Cardiac fibroblast (primary cell): Measurements from ENCODE around the gene LYPD6B.

Source experiments
- DNase-seq, 2 donors: peaks; one replicate each; pipeline versions ENCODE4 v3.0.0 to v3.0.0-alpha.2; 2010; ENCODE audit warnings: low read depth in 2 of 2
- H3K4me3 ChIP-seq, 2 donors: replicated peaks in 1 of 2; 1 replicate in 1 of 2; 2 replicates in 1 of 2; pipeline ENCODE4 v1.5.1; 2011; ENCODE audit warnings: low read depth in 2 of 2, low read length in 2 of 2, mild to moderate bottlenecking in 2 of 2, moderate library complexity in 1 of 2
- TF ChIP-seq, protein P1 (sequence below): IDR thresholded peaks from one replicate; pipeline ENCODE4 v1.5.1; 2011; ENCODE audit warnings: low read depth, mild to moderate bottlenecking, low read length, inconsistent platforms

The LYPD6B gene

DNA sequence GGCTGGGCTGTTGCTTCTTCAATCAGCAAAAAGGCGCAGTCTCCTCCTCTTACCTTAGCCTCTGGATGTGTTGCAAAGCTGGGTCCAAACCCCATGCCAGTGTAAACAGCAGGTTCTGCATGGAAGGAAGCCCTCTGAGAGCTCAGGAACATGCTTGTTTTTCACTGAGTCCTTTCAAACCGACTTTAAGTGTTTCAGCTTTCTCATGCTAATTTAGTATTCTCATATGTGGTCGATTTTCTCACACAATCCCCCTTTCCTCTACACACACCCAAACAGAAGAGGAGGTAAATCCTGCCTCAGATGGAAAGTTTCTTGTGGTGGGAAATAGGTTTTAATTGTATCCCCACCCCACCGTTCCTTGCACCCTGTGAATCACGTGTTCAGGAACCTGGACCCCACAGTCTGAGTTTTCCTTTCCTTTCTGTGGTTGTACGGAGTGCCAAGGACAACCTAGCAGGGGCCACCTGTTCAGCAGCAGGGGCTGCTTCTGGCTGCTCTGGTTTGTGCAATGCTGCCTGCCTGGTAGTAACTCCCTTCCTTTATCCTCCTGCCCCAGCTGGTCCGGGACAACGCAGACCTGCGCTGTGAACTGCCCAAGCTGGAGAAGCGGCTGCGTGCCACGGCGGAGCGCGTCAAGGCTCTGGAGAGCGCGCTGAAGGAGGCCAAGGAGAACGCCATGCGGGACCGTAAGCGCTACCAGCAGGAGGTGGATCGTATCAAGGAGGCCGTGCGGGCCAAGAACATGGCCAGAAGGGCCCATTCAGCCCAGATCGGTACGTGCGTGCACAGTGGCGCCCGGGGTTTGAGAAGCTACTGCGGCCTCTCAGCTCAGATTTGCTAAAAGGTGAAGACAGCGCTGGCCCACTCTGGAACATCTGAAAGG is 28.7 kb upstream of the LYPD6B start:
- H3K4me3 ChIP-seq = no peak overlapping the region
- TF ChIP-seq, protein P1, sequence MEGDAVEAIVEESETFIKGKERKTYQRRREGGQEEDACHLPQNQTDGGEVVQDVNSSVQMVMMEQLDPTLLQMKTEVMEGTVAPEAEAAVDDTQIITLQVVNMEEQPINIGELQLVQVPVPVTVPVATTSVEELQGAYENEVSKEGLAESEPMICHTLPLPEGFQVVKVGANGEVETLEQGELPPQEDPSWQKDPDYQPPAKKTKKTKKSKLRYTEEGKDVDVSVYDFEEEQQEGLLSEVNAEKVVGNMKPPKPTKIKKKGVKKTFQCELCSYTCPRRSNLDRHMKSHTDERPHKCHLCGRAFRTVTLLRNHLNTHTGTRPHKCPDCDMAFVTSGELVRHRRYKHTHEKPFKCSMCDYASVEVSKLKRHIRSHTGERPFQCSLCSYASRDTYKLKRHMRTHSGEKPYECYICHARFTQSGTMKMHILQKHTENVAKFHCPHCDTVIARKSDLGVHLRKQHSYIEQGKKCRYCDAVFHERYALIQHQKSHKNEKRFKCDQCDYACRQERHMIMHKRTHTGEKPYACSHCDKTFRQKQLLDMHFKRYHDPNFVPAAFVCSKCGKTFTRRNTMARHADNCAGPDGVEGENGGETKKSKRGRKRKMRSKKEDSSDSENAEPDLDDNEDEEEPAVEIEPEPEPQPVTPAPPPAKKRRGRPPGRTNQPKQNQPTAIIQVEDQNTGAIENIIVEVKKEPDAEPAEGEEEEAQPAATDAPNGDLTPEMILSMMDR = no peak
- no peak for DNase-seq

DNA sequence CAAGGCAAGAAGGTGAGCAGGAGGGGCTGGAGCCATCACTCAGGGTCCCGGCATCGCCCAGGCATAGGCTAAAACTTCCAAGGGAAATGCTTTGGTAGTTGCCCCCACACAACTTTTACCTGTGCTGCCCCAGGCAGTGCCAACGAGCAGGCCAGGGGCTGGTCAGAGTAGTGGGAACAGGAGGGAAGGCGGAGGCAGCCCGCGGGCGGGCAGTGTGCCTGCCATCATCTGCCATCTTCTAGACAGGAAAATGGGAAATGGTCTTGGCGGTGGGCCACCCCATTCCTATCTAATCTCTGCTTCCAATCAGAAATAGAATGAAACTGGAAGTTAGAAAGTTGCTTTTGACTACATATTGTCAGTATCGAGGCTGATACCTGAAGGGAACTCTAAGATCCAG is 26.0 kb upstream of the LYPD6B start:
- DNase-seq = no peak
- TF ChIP-seq, protein P1 = no peak

DNA sequence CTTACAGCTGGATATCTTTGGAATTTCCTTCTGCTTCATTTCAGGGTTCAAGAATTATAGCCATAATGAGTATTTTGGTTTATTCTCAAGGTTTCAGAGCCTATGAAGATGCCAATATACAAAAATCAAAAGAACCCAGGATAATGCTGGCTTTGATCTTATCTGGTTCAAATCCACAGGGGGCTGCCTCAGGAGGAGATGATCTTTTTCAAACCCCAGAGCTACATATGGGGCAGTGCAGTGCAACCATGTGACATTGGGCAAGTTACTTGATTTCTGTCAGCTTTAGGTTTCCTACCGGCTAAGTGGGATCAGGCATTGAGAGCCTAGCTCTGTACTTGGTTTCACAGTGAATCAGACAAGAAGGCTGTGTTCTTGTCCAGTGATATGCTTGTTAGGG is 23.0 kb upstream of the LYPD6B start:
- TF ChIP-seq, protein P1 = no peak
- DNase-seq = no peak

More for the DNA sequence above, 26.0 kb upstream of the LYPD6B start:
- no peak overlapping the region for H3K4me3 ChIP-seq

DNA sequence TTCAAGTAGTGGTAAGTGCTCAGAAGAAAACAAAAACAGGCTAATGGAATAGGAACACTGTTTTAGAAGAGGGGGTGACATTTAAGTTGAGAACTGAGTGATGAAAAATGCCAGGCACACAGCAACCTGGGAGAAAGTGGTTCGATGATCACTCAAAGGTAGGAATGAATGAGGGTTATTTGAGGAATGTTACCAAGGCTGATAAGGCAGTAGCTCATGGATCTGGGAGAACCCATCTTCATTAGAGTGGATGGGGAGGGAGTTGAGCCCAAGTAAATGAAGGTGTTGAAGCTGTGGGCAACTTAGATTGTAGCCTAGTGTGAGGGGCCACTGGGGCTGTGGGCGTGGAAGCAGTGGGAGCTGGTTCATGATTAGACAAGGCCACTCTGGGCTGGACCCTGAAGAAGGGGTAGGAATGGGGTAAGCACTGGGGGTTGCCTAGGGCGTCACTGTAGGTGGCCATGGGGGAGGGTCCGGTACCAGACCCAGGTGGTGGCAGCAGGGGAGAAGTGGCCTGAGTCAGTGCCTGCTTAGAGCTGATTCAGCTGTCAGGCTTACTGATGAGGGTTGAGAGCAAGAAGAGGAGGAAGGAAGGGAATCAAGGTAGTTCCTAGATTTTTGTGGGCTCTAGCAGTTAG is 22.5 kb upstream of the LYPD6B start:
- TF ChIP-seq, protein P1 = no peak
- DNase-seq = no peak
- H3K4me3 ChIP-seq = no peak overlapping the region

More for the DNA sequence above, 23.0 kb upstream of the LYPD6B start:
- no peak overlapping the region for H3K4me3 ChIP-seq

DNA sequence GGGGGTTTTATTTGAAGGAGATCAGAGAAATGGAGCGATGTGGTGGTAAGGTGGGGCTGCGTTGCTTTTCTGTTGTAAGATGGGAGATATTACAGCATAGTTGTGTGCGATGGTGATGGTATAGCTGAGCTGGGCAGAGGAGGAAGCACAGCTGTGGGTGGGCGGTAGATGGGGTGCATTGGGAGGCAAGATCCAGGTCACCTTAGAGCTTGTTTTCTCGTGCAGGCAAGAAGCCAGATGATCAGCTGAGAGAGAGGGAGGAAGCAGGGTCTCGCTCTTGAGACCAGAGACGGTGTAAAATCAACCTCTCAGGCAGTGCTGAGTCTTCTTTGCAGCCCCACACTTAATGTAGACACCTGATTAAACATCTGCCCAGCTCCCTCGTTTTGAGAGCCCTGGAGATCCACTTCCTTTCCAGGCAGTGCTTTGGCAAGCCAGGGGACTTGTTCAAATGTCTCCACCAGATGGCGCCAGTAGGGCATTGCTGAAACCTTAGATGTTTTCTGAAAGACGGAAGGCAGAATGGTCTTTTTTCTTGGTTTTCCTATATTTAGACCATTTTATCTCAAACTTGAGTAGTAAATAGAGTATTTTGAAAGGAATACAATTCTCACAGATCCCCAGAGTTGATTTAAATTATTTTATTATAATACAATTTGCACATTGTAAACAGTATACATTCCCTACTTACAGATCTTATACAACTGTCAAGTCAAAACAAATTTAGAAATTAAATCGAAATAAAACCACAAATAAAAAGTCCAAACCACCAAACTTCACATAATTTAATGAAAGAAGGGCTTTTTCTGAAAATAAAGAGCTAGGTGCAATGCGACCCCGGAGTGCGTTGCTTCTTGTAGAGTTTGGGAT is 21.1 kb upstream of the LYPD6B start:
- peak; percentile 82 to 84 for DNase-seq
- TF ChIP-seq, protein P1 = peak; percentile 90
- no peak overlapping the region for H3K4me3 ChIP-seq

DNA sequence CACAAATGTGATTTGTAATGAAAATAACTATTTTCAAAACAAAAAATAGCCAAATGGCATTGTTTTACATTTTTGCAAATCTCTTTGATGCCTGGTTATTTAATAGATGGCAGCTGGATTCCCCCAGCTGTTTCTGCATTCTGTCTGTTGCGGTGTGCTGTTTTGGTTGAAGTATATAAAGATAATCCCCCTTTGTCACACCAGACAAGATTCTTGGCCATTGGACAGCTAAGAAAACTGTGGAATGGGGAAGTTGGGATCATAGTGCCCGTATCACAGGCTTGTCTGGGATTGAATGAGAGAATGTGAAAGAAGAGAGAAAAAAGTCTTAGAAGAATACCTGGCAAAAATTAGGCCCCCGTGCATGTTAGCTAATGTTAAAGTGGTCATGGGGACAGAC is 19.5 kb upstream of the LYPD6B start:
- TF ChIP-seq, protein P1 = no peak
- DNase-seq = no peak
- H3K4me3 ChIP-seq = no peak overlapping the region
